Right atrium auricular region (tissue), 2 donors: ENCODE measurements around the gene SPNS1. TPM values are rescaled to one million over a fixed set of nuclear protein-coding genes. Genes with fewer than 3 reads are reported as not detected.
"Not testable (repeated sequence)": the region's sequence is repeated elsewhere in the genome, so short reads cannot be mapped to it uniquely, and the experiment has no call there.

Experiments
- DNase-seq: peaks from one replicate; pipeline ENCODE4 v3.0.0-alpha.2; 2019; ENCODE audit warnings: low spot score
- H3K27ac ChIP-seq, 2 donors: fragments of 200-600 bp; sonication (generic); 1 replicate in 1 of 2; 2 replicates in 1 of 2; pipeline ENCODE4 v1.5.1; 2016 to 2019
- H3K27me3 ChIP-seq, 2 donors: fragments of 200-600 bp; sonication (generic); one replicate each; pipeline versions ENCODE4 v1.5.1 to v1.6.0; 2017 to 2019
- H3K36me3 ChIP-seq: fragments of 200-600 bp; sonication (generic); one replicate; pipeline ENCODE4 v1.5.1; 2016
- H3K4me1 ChIP-seq, 2 donors: fragments of 200-600 bp; sonication (generic); one replicate each; pipeline versions ENCODE4 v1.5.1 to v1.6.0; 2017 to 2019
- H3K4me3 ChIP-seq, 2 donors: fragments of 200-600 bp; sonication (generic); 1 replicate in 1 of 2; 2 replicates in 1 of 2; pipeline ENCODE4 v1.5.1; 2017 to 2019; ENCODE audit warnings: mild to moderate bottlenecking in 1 of 2, moderate library complexity in 1 of 2
- H3K9me3 ChIP-seq, 2 donors: fragments of 200-600 bp; sonication (generic); one replicate each; pipeline ENCODE4 v1.5.1; 2019
- total RNA-seq, 2 donors: library from RNA; depleted of rRNA; stranded (reverse); fragments of >200 nt; gene quantifications; one replicate each; pipeline ENCODE4 v1.1.0, GENCODE V29; 2016
- TF ChIP-seq, protein P1 (sequence below), 2 donors: fragments of 200-600 bp; sonication (generic); IDR thresholded peaks; one replicate each; pipeline ENCODE4 v1.5.1; 2019; ENCODE audit warnings: antibody characterized with exemption in 2 of 2

Gene SPNS1
- total RNA-seq, 2 donors from 2014 or later, result 11.9 to 12.8 TPM

DNA sequence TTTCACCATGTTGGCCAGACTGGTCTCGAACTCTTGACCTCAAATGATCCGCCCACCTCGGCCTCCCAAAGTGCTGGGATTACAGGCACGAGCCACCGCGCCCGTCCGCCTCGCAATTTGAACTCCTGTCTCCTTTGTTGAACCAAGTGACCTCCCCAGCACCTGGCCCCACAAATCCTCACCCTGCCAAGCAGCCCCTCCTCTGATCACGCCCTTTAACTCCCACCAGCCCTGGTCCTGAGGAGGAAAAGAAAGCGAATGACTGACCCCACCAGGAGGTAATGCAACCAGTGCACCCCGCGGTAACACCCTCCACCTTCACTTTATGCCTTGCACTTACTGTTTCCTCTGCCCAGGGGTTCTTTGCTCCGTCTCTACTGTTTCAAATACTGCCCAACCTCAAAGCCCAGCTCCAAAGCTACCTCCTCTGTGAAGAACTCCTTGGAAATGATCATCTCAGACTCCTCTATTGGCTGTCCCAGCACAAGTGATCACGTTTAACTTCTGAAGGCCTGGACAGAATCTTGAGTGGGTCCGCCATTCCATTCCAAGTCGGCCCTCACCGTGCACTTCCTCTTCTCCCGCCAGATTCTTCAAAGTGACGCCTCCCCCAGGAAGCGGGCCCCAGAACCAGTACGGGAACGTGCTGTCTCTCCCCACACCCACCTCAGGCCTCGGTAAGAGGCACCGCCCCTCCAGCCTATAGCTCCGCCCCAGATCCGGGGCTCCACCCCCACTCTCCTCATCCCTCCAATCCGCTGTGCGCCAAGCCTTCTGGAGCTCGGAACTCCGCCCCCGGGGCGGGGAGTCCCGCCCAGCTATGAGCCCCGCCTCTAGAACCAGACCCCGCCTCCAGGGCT, 38.4 kb upstream of the SPNS1 start:
- Histone ChIP-seq H3K27ac (no peak overlapping the region), H3K9me3 (no peaks in the 10 kb centered on the region), H3K4me3 (peak overlapping the region in 1 of 2 donors; percentile 34), H3K4me1 (no peaks in the 10 kb centered on the region), H3K27me3 (no peaks in the 10 kb centered on the region), H3K36me3 (no peaks in the 10 kb centered on the region)
- peak; percentile 80 for DNase-seq
- TF ChIP-seq, protein P1, sequence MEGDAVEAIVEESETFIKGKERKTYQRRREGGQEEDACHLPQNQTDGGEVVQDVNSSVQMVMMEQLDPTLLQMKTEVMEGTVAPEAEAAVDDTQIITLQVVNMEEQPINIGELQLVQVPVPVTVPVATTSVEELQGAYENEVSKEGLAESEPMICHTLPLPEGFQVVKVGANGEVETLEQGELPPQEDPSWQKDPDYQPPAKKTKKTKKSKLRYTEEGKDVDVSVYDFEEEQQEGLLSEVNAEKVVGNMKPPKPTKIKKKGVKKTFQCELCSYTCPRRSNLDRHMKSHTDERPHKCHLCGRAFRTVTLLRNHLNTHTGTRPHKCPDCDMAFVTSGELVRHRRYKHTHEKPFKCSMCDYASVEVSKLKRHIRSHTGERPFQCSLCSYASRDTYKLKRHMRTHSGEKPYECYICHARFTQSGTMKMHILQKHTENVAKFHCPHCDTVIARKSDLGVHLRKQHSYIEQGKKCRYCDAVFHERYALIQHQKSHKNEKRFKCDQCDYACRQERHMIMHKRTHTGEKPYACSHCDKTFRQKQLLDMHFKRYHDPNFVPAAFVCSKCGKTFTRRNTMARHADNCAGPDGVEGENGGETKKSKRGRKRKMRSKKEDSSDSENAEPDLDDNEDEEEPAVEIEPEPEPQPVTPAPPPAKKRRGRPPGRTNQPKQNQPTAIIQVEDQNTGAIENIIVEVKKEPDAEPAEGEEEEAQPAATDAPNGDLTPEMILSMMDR (IDR thresholded peaks at IDR 0.05), result no peak

- no peak for DNase-seq
- Histone ChIP-seq H3K4me1 (no peaks in the 10 kb centered on the region), H3K27ac (no peak overlapping the region), H3K4me3 (peak overlapping the region in 1 of 2 donors; percentile 34), H3K36me3 (no peaks in the 10 kb centered on the region), H3K9me3 (no peaks in the 10 kb centered on the region), H3K27me3 (no peaks in the 10 kb centered on the region)
- TF ChIP-seq, protein P1 (IDR thresholded peaks at IDR 0.05), result no peak
Measured at GRCh38 chr16:28936784-28937155, 37.8 kb upstream of the SPNS1 start.

GRCh38 chr16:28937222-28937876, 37.2 kb upstream of the SPNS1 start:
- DNase-seq, result no peak
- no peaks in the 10 kb centered on the region for H3K4me1 ChIP-seq
- H3K9me3 ChIP-seq, result no peaks in the 10 kb centered on the region
- no peak overlapping the region for H3K4me3 ChIP-seq
- TF ChIP-seq, protein P1 (IDR thresholded peaks at IDR 0.05), result no peak
- no peaks in the 10 kb centered on the region for H3K36me3 ChIP-seq
- no peak overlapping the region for H3K27ac ChIP-seq
- H3K27me3 ChIP-seq, result no peaks in the 10 kb centered on the region

DNA sequence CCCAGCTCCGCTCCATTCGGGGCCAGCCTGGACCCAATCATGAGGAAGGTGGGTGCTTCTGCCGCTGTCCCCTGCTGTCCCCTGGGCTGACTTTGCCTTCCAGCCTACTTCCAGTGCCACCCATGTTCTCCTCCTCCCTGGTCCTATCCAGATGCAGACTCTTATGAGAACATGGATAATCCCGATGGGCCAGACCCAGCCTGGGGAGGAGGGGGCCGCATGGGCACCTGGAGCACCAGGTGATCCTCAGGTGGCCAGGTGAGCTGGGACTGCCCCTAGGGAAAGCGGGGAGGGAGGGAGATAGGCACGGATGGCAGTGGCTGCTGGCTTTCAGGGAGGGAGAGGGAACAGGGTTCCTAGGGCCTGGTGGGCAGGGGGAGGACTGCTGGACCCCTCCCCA, 35.9 kb upstream of the SPNS1 start:
- TF ChIP-seq, protein P1 (IDR thresholded peaks at IDR 0.05), result no peak
- no peaks in the 10 kb centered on the region for H3K36me3 ChIP-seq
- no peak overlapping the region for H3K27ac ChIP-seq
- no peak for DNase-seq
- no peak overlapping the region for H3K4me3 ChIP-seq
- H3K9me3 ChIP-seq, result no peaks in the 10 kb centered on the region
- no peaks in the 10 kb centered on the region for H3K4me1 ChIP-seq
- no peaks in the 10 kb centered on the region for H3K27me3 ChIP-seq

- not testable (repeated sequence) for H3K27me3 ChIP-seq, DNase-seq, H3K4me1 ChIP-seq, H3K36me3 ChIP-seq, H3K4me3 ChIP-seq, H3K9me3 ChIP-seq, H3K27ac ChIP-seq
Measured at GRCh38 chr16:28939825-28940224, 34.8 kb upstream of the SPNS1 start.

- DNase-seq, result no peak
- TF ChIP-seq, protein P1 (IDR thresholded peaks at IDR 0.05), result no peak
- H3K27me3 ChIP-seq, result no peaks in the 10 kb centered on the region
- no peaks in the 10 kb centered on the region for H3K9me3 ChIP-seq
- peaks cover 0 to 5% of the 10 kb centered on the region in 2 donors for H3K4me1 ChIP-seq
- no peak overlapping the region for H3K27ac ChIP-seq
- no peaks in the 10 kb centered on the region for H3K36me3 ChIP-seq
- H3K4me3 ChIP-seq, result no peak overlapping the region
Measured at GRCh38 chr16:28943281-28943680, 31.3 kb upstream of the SPNS1 start.
